A172 (cell line): ENCODE results near the gene DRD4. TPM values are rescaled to one million over a fixed set of nuclear protein-coding genes. Genes with fewer than 3 reads are reported as not detected.
"Not testable (repeated sequence)": the region's sequence is repeated elsewhere in the genome, so short reads cannot be mapped to it uniquely, and the experiment has no call there.

ENCODE experiments used
- DNase-seq: peaks from one replicate; pipeline ENCODE4 v3.0.0-alpha.2; 2015; ENCODE audit warnings: low spot score
- total RNA-seq: library from RNA; depleted of rRNA; stranded (reverse); fragments of >200 nt; shearing (Covaris generic); gene quantifications from 2 replicates; pipeline ENCODE4 v1.2.3, GENCODE V29; 2014; rRNA removed

Gene DRD4
- total RNA-seq, 1 experiment from 2014 or later, result not detected

- no peak for DNase-seq
Measured at GRCh38 chr11:679271-680207, 42.5 kb downstream of the DRD4 start.

GRCh38 chr11:680476-680875 lies 43.4 kb downstream of the DRD4 start:
- DNase-seq, result no peak

GRCh38 chr11:680970-681369 lies 43.9 kb downstream of the DRD4 start:
- no peak for DNase-seq

GRCh38 chr11:686451-687243 lies 49.6 kb downstream of the DRD4 start:
- DNase-seq, result no peak

GRCh38 chr11:687751-688150 lies 50.7 kb downstream of the DRD4 start:
- no peak for DNase-seq

GRCh38 chr11:688681-689080 lies 51.6 kb downstream of the DRD4 start:
- DNase-seq, result no peak

- DNase-seq, result no peak
Measured at GRCh38 chr11:689625-690024, 52.6 kb downstream of the DRD4 start.

GRCh38 chr11:690244-690643 lies 53.2 kb downstream of the DRD4 start:
- not testable (repeated sequence) for DNase-seq

Other genes with a start within 250 kb of the DRD4 start
- 39.8 and 44.0 TPM in 2 replicates for gene PKP3, start 243.1 kb upstream of the DRD4 start, total RNA-seq
- gene SIGIRR, start 222.3 kb upstream of the DRD4 start, total RNA-seq, result 3.8 and 3.9 TPM in 2 replicates
- gene ANO9, start 195.3 kb upstream of the DRD4 start, total RNA-seq, result 0.19 TPM in 1 of 2 replicates, not detected in the other
- gene PTDSS2, start 187.0 kb upstream of the DRD4 start, total RNA-seq, result 29.7 and 30.4 TPM in 2 replicates
- gene RNH1, start 130.0 kb upstream of the DRD4 start, total RNA-seq, result 299 and 316 TPM in 2 replicates
- gene HRAS, start 101.7 kb upstream of the DRD4 start, total RNA-seq, result 74.6 and 99.9 TPM in 2 replicates
- not detected in 2 replicates for gene LRRC56, start 99.7 kb upstream of the DRD4 start, total RNA-seq
- gene LMNTD2, start 76.5 kb upstream of the DRD4 start, total RNA-seq, result 2.4 and 4.4 TPM in 2 replicates
- gene RASSF7, start 76.3 kb upstream of the DRD4 start, total RNA-seq, result 24.9 and 43.9 TPM in 2 replicates
- gene PHRF1, start 60.8 kb upstream of the DRD4 start, total RNA-seq, result 12.8 and 14.9 TPM in 2 replicates
- 6.4 and 12.0 TPM in 2 replicates for gene IRF7, start 21.3 kb upstream of the DRD4 start, total RNA-seq
- gene CDHR5, start 12.3 kb upstream of the DRD4 start, total RNA-seq, result not detected in 2 replicates
- gene SCT, start 10.1 kb upstream of the DRD4 start, total RNA-seq, result not detected in 2 replicates
- 12.8 and 20.2 TPM in 2 replicates for gene DEAF1, start 58.0 kb downstream of the DRD4 start, total RNA-seq
- 17.1 and 17.9 TPM in 2 replicates for gene TMEM80, start 58.5 kb downstream of the DRD4 start, total RNA-seq
- gene EPS8L2, start 69.0 kb downstream of the DRD4 start, total RNA-seq, result 64.9 and 108 TPM in 2 replicates
- 417 and 483 TPM in 2 replicates for gene TALDO1, start 110.2 kb downstream of the DRD4 start, total RNA-seq
- 33.7 and 42.7 TPM in 2 replicates for gene GATD1, start 140.2 kb downstream of the DRD4 start, total RNA-seq
- gene CEND1, start 152.8 kb downstream of the DRD4 start, total RNA-seq, result not detected in 2 replicates
- 43.7 and 46.5 TPM in 2 replicates for gene SLC25A22, start 161.0 kb downstream of the DRD4 start, total RNA-seq
- gene PIDD1, start 168.0 kb downstream of the DRD4 start, total RNA-seq, result 5.7 and 6.0 TPM in 2 replicates
- gene RPLP2, start 172.7 kb downstream of the DRD4 start, total RNA-seq, result 399 and 585 TPM in 2 replicates
- gene PNPLA2, start 181.6 kb downstream of the DRD4 start, total RNA-seq, result 17.0 and 33.8 TPM in 2 replicates
- not detected in 2 replicates for gene CRACR2B, start 190.7 kb downstream of the DRD4 start, total RNA-seq
- 892 and 998 TPM in 2 replicates for gene CD151, start 195.7 kb downstream of the DRD4 start, total RNA-seq
- 132 and 157 TPM in 2 replicates for gene POLR2L, start 205.3 kb downstream of the DRD4 start, total RNA-seq
- gene TSPAN4, start 205.6 kb downstream of the DRD4 start, total RNA-seq, result 195 and 210 TPM in 2 replicates